Measurements from ENCODE around the gene DNM2. TPM values are rescaled to one million over a fixed set of nuclear protein-coding genes. Genes with fewer than 3 reads are reported as not detected.
A peak's percentile ranks its signal among the peaks of the same experiment; 100 is the strongest.

The DNM2 gene
- total RNA-seq, 1 donor from 2014 or later = 156 TPM

GRCh38 chr19:10761443-10762250, 43.8 kb downstream of the DNM2 start:
- H3K36me3 ChIP-seq = peaks cover 9% of the 10 kb centered on the region
- peak overlapping the region; percentile 95 for H3K27ac ChIP-seq (replicated peaks)
- TF ChIP-seq CTCF (IDR thresholded peaks at IDR 0.05; ENCODE audit: borderline replicate concordance) = no peak
- peaks cover 94% of the 10 kb centered on the region for H3K4me1 ChIP-seq
- H3K4me3 ChIP-seq = peak overlapping the region; percentile 15
- H3K27me3 ChIP-seq (ENCODE audit: low read depth) = no peaks in the 10 kb centered on the region
- DNase-seq = no peak
- intact Hi-C loops (cut with micrococcal nuclease) = no loop called here
- no peaks in the 10 kb centered on the region for H3K9me3 ChIP-seq (replicated peaks)

- DNase-seq = peak; percentile 53
- peak overlapping the region; percentile 95 for H3K27ac ChIP-seq (replicated peaks)
- H3K4me3 ChIP-seq = peak overlapping the region; percentile 15
- H3K9me3 ChIP-seq (replicated peaks) = no peaks in the 10 kb centered on the region
- H3K4me1 ChIP-seq = peaks cover 94% of the 10 kb centered on the region
- H3K36me3 ChIP-seq = peaks cover 9% of the 10 kb centered on the region
- no peak for TF ChIP-seq CTCF (IDR thresholded peaks at IDR 0.05; ENCODE audit: borderline replicate concordance)
- intact Hi-C loops (cut with micrococcal nuclease) = no loop called here
- no peaks in the 10 kb centered on the region for H3K27me3 ChIP-seq (ENCODE audit: low read depth)
Measured at GRCh38 chr19:10762656-10763055, 44.8 kb downstream of the DNM2 start.

DNA sequence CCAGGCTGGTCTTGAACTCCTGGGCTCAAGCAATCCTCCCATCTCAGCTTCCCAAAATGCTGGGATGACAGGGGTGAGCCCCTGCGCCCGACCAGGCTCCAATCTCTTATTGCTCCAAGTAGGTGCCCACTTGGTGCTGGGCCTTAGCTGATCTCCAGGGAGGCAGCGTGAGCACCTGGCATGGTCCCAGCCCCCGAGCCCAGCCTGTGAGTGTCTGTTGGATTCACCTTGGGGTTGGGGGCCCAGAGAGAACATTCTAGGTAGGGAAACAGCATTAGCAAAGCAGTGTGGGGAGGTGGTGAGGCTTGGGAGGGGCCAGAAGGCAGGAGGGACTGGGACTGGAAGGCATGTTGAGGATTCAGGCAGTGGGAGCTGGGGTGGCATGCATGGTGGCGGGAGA, 45.5 kb downstream of the DNM2 start:
- DNase-seq = no peak
- peaks cover 9% of the 10 kb centered on the region for H3K36me3 ChIP-seq
- no peaks in the 10 kb centered on the region for H3K27me3 ChIP-seq (ENCODE audit: low read depth)
- intact Hi-C loops (cut with micrococcal nuclease) = no loop called here
- no peaks in the 10 kb centered on the region for H3K9me3 ChIP-seq (replicated peaks)
- H3K4me3 ChIP-seq = no peak overlapping the region
- peak overlapping the region; percentile 95 for H3K27ac ChIP-seq (replicated peaks)
- peaks cover 98% of the 10 kb centered on the region for H3K4me1 ChIP-seq
- TF ChIP-seq CTCF (IDR thresholded peaks at IDR 0.05; ENCODE audit: borderline replicate concordance) = no peak

GRCh38 chr19:10763828-10764339, 46.0 kb downstream of the DNM2 start:
- no peak overlapping the region for H3K4me3 ChIP-seq
- H3K4me1 ChIP-seq = peaks cover 100% of the 10 kb centered on the region
- intact Hi-C loops (cut with micrococcal nuclease) = no loop called here
- H3K36me3 ChIP-seq = peaks cover 9% of the 10 kb centered on the region
- H3K27me3 ChIP-seq (ENCODE audit: low read depth) = no peaks in the 10 kb centered on the region
- no peak for DNase-seq
- H3K9me3 ChIP-seq (replicated peaks) = no peaks in the 10 kb centered on the region
- no peak for TF ChIP-seq CTCF (IDR thresholded peaks at IDR 0.05; ENCODE audit: borderline replicate concordance)
- H3K27ac ChIP-seq (replicated peaks) = peak overlapping the region; percentile 95

DNA sequence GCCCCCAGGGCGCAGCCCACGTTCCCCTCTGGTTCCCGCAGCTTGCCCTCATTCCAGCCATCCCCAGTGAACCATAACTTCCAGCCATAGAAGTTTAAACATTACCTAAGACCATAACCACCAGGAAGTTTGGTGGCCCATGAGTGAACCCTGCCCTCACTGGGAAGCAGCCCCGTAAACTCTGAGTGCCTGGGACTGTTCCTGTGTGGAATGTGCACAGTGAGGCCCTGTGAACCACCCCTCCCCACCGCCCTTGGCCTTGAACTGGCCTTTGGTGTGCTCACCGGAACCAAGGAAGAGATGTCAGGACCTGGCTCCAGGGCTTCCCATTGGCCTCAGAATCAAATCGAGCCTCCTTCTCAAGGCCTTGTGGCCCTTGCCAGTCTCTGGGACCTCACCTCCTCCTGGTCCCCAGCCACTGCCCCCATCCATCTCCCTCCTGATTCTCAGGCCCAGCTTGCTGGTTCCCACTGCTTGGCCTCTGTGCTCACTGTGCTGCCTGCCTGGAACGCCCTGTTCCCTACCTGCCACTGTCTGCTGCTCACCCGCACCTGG, 46.5 kb downstream of the DNM2 start:
- no peak for DNase-seq
- H3K27ac ChIP-seq (replicated peaks) = peak overlapping the region; percentile 95
- H3K4me1 ChIP-seq = peaks cover 100% of the 10 kb centered on the region
- no peaks in the 10 kb centered on the region for H3K9me3 ChIP-seq (replicated peaks)
- H3K36me3 ChIP-seq = peaks cover 9% of the 10 kb centered on the region
- intact Hi-C loops (cut with micrococcal nuclease) = no loop called here
- H3K4me3 ChIP-seq = no peak overlapping the region
- H3K27me3 ChIP-seq (ENCODE audit: low read depth) = no peaks in the 10 kb centered on the region
- TF ChIP-seq CTCF (IDR thresholded peaks at IDR 0.05; ENCODE audit: borderline replicate concordance) = no peak

All from left ventricle myocardium inferior (tissue), 1 donor.